Fibroblast of gingiva (primary cell): Measurements from ENCODE around the gene GOSR1.
A peak's percentile ranks its signal among the peaks of the same experiment; 100 is the strongest.
"Not testable (repeated sequence)": the region's sequence is repeated elsewhere in the genome, so short reads cannot be mapped to it uniquely, and the experiment has no call there.

Experiments used
- DNase-seq: peaks from one replicate; pipeline ENCODE4 v3.0.0-alpha.2; 2011; ENCODE audit warnings: low read depth

GOSR1 gene

DNA sequence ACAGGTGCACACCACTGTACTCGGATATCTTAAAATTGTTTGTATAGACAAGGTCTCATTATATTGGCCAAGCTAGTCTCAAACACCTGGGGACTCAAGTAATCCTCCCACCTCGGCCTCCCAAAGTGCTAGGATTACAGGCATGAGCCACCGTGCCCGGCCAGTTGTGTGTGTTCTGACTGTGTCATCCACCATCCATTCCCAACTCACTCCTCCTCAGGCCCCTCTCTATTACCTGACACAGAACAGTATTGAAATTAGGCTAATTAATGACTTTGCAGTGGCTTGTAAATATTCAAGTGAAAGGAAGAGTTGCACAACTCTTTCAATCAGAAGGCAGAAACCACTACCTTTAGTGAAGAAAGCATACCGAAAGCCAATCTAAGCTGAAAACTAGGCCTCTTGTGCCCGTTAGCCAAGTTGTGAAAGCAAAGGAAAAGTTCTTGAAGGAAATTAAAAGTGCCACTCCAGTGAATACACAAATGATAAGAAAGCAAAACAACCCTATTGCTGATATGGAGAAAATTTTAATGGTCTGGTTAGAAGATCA is 28.7 kb downstream of the GOSR1 start:
- no peak for DNase-seq

DNA sequence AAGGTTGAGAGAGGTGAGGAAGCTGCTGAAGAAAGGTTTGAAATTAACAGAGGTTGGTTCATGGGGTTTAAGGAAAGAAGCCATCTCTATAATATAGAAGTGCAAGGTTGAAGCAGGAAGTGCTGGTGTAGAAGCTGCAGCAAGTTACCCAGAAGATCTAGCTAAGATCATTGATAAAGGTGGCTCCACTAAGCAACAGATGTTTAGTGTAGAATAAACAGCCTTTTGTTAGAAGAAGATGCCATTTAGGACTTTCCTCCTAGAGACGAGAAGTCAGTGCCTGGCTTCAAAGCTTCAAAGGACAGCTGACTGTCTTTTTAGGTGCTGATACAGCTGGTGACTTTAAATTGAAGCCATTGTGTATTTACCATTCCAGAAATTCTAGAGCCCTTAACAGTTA is 29.3 kb downstream of the GOSR1 start:
- DNase-seq, result no peak

DNA sequence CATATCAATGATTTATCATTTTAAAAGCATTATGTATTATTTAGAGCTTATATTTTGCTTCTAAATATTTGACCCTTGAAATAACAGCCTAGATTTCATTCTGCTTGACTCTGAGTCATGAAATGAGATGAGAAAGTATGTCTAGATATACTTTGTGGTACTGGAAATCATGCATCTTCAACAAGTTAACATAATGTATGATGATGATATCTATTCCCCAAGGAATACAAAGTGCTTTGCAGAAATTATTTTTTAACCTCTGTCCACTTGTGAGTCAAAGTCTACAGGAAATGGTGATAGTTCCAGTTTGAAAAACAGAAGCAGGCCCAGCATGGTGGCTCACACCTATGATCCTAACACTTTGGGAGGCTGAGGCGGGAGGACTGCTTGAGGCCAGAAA is 36.1 kb downstream of the GOSR1 start:
- peak; percentile 55 for DNase-seq

DNA sequence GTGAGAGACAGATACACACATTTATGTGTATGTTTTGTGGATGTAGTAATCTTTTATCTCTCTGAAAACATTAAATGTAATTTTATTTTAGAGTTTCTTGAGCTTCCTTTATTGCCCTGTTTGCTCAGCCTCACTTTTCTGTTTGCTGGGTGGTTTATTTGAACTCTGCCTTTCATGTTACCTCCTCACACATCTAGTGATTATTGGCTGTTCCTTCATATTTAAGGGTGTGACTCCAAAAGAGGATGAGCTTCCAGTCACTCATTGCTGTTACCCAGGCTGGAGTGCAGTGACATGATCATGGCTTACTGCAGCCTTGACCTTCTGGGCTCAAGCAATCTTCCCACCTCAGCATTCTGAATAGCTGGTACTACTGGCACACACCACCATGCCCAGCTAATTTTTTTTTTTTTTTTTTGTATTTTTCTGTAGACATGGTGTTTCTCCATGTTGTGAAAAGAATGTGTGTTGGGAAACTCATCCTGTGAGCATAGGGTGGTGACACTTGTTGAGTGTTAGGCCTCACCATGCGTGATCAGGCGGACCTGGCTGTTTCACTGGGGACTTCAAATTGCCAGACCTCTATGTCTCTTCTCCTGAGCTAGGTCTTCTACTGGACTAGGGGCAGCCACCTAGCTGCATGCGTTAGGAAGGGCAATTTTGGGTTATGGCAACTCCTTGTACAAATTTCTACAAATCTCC is 37.8 kb downstream of the GOSR1 start:
- no peak for DNase-seq

DNA sequence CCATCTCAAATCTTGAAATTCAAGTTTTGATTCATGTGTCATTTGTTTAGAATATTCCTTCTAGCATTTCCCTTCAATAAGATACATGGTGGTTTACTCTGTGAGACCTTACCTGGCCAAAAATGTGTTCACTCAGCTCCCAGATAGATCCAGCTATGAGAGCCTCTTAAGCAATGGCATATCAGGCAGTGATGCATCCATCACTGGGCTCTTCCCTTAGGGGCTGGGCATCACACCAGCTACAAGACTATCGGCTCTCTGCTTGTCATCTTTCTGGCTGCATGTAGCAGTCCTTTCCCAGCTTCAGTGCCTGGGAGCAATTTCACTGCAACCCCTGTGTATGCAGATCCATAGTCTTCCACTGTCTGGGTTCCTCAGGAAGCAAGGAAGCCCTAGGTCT is 40.6 kb downstream of the GOSR1 start:
- peak; percentile 36 for DNase-seq

DNA sequence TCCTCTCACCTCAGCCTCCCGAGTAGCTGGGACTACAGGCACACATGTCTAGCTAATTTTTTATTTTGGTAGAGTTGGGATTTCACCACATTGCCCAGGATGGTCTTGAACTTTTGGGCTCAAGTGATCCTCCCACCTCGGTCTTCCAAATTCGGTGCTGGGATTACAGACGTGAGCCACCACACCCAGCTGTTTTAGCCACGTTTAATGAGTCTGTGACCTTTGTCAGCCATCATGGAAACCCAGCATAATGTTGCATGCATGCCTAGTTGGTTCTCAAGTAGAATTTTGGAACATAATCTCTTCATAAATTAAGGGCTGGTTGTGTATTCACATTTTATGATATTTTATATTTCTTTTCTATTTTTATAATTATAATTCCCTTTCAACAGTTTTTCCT is 42.0 kb downstream of the GOSR1 start:
- DNase-seq, result no peak

DNA sequence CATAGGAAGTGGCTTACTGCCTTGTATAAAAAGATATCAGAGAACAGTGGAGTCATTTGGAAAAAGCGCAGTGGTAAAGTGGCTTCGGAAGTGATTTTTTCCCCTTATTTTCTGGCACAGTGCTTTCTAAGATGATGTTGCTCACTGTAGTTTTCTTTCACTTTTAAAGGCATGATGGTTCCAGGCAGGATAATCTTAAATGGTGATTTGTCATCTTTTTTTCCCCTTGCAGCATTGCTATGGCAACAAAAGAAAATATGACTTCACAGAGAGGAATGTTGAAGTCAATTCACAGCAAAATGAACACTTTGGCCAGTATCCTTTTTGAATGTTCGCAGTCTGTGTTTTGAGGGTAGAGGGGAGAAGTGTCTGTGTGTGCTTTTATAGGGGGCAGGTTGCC is 42.5 kb downstream of the GOSR1 start:
- DNase-seq, result peak; percentile 91

DNA sequence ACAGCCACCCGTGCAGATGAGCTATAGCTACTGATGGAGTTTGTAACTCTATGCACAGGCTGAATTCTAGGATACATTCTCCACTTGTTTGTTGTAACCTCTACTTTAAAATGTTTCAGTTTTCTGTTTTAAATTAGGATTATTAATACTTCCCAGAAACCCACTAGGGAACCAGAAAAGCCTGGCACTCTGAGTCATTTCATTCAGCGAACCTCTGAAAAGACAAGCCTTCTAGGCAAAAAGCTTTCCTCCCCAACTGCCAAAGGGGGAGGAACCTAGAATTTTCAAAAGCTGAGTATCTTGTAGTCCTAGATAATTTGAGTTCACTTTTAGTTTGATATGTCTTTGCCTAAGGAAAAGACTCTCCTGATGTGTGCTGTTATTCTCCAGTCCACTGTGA is 43.2 kb downstream of the GOSR1 start:
- DNase-seq, result peak; percentile 83

DNA sequence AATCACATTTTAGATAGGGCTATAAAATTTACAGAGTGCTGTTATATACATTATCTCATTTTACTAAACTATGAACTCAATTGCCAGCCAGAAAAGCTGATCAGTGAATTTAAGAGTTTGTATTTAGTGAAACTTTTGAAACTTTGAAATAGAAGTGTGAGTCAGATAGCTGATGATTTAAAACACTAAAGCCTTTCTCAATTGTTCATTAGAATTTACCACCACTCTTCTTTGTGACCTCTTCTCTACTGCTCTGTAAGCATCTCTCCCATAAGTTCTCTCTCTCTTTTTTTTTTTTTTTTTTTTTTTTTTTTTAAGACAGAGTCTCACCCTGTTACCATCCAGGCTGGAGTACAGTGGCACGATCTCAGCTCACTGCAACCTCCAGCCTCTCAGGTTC is 43.7 kb downstream of the GOSR1 start:
- peak; percentile 18 for DNase-seq

DNA sequence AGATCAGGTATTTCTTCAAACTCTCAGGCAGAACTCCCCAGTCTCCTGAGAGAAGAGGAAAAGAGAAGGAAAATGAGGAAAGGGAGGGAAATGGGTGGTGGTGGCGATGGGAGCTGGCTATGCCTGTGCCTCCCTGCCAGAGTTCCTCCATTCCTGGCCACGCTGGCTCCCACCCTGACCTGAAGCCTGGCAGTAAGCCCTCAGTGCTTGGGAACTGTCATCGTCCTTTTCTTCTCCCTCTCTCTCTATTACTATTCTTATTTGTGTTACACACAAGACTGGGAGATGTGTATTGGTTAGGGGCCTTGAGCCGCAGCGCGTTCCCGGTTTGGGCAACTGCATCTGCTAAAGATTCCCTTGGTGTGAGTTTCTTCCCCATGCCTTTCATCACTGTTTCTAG is 44.6 kb downstream of the GOSR1 start:
- no peak for DNase-seq

DNA sequence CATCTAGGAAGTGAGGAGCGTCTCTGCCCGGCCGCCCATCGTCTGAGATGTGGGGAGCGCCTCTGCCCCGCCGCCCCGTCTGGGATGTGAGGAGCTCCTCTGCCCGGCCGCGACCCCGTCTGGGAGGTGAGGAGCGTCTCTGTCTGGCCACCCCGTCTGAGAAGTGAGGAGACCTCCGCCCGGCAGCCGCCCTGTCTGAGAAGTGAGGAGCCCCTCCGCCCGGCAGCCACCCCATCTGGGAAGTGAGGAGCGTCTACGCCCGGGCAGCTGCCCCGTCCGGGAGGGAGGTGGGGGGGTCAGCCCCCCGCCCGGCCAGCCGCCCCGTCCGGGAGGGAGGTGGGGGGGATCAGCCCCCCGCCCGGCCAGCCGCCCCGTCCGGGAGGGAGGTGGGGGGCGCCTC is 46.0 kb downstream of the GOSR1 start:
- DNase-seq, result not testable (repeated sequence)

DNA sequence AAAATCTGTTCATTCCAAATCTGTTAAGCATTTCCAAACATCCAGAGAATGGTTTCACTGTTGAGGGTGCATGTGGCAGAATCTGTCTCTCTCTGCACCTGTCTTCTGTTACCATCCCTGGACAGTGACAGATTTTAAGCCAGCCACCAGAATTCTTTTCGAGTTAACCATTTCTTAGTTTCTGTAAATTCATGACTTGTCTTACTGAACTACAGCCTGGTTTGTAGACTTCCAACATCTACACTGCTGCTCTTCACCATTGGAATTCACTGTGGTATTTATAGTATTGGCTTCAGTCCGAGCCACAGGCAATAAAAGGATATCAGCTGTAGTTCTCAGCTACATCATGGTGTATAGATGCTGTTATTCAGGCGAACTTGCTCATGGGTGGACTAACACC is 47.6 kb downstream of the GOSR1 start:
- DNase-seq, result no peak

DNA sequence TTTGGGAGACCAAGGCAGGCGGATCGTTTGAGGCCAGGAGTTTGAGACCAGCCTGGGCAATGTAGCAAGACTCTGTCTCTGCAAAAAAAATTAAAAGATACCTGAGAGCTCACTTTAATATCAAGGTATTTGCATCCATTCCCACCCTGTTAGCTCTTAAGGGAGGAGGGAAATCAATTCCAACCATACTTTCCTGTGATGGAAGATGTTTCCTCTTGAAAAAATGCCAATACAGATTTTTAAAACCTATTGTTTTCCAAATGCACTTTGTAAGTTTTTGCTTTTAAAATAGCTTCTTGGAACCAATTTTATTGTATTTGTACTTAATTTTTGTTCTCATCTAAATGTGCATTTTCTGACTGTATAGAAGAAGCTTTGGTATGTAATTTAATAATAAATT is 49.2 kb downstream of the GOSR1 start:
- DNase-seq, result no peak

DNA sequence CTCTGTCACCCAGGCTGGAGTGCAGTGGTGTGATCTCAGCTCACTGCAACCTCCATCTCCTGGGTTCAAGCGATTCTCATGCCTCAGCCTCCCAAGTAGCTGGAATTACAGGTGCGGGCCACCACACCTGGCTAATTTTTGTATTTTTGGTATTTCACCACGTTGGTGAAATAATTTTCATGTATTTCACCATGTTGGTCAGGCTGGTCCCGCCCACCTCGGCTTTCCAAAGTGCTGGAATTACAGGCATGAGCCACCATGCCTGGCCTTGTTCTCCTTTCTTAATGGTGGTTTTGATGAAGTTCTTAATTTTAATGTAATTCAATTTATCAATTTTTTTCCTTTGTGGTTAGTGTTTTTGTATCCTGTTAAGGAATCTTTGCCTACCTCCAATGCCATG is 51.5 kb downstream of the GOSR1 start:
- DNase-seq, result not testable (repeated sequence)

DNA sequence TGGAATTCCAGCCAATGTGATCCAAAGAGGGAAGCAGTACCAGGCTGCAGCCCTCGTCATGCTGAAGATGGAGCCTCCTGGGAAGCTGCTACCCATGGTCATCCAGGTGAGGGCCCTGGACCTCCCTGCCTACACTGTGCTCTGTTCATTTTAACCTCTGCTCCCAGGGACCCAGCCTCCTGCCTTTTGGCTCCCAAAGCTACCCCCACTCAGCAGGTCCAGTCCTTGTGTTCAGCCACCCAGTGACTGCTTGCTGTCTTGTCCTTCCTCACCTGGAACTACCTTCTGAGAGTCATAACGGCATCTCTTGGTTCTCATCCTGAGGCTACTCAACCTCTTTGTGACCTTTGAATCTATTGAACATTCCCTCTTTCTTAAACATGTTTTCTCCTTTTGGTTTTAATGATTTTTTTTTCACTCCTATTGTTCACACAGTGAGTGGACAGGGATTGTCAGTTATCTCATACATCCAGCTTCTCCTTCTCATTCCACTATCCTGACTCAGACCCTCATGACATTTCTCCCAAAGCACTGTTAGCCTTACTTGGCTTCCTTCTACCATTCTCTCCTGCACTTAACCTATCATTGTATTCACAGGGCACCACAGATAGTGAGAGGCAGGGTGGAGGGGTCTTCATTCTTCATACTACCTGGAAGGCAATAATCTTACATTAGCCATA is 53.3 kb downstream of the GOSR1 start:
- no peak for DNase-seq

DNA sequence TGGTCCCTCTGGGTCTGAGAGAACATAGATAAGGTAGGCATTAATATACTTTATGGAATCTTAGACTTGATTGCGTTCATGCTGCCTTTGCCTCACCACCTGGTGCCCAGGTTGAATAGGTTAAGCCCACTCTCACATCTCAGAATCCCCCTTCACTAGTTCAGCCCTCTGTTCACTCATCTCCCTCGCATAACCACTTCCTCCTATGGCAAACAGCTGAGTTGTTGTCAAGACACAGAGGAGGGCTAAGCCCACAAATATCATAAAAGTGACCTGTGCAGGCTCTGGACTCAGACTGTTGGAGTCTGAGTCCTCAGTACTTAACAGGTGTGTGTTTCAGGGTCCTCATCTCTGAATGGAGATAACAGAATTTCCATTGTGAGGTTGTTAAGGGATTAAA is 55.7 kb downstream of the GOSR1 start:
- no peak for DNase-seq

DNA sequence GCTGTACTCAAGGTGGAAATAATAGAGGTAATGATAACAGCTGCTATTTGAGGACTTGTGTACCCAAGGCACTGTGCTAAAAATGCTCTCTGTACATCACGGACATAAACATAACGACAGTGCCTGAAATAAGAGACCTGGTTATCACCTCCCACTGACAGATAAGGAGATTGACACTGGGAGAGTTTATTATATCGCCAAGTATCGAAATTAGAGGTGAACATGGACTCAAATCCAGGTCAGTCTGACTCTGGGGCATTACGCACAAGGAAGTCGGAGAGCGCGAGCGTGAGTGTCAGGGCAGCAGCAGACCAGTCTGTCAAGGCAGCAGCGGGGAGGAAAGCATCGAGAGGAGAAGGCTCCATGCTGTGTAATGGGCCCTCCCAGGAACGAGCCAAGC is 57.1 kb downstream of the GOSR1 start:
- DNase-seq, result no peak

DNA sequence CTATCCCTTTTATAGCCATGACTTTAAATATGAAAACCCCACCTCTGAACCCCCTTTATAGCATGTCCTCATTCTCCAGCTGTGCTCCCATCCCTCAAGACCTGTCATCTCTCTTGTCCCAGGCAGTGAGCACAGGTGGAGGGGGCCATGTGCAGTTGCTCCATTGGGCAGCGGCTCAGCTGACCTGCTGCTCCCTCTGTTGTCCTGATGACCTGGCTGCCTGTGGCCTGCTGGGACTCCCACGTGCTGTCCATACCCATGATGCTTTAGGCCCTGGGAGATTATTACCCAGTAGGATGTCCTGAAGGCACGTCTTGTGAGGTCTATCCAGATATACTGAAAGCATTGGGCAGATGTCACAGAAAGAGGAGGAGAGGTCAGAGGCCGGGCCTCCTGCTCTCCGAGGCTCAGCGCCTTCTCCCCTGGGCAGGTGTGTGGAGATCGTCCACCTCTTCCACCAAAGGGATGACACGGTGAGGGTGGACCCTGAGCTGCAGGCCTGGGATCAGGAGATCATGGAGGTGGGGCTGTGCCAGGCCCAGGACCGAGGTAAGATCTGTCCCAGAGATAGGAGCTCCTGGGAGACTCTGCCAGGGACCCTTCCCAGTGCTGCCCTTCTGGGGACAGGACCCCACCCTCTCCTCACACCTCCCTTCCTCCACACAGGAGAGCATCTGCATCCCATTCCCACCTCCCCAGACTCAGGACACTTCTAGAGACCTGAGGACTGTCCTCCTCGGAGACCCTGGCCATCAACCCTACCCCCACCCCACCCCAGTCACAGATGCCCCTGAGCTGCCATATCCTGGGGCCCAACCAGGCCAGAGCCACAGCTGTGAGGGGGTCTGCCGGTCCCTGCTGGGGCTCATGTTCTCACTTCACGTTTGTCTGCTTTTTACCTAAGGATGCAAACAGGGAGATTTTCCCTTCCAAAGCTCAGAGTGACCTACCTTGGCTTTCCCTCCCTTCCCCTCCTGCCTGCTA is 58.0 kb downstream of the GOSR1 start:
- no peak for DNase-seq

DNA sequence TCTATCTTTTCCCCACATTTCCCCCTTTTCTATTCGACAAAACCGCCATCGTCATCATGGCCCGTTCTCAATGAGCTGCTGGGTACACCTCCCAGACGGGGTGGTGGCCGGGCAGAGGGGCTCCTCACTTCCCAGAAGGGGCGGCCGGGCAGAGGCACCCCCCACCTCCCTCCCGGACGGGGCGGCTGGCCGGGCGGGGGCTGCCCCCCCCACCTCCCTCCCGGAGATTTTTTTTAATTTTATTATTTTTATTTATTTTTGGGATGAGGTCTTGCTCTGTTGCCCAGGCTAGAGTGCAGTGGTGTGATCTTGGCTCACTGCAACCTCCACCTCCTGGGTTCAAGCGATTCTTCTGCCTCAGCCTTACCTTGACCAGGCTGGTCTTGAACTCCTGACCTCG is 59.6 kb downstream of the GOSR1 start:
- DNase-seq, result not testable (repeated sequence)

DNA sequence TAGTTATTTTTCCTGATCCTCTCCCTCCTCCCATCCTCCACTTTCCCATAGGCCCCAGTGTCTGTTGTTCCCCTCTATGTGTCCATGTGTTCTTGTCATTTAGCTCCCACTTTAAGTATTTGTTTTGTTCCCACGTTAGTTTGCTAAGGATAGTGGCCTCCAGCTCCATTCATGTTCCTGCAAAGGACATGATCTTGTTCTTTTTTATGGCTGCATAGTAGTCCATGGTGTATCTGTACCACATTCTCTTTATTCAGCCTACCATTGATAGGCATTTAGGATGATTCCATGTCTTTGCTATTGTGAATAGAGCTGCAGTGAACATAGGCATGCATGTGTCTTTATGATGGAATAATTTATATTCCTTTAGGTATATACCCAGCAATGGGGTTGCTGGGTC is 60.5 kb downstream of the GOSR1 start:
- DNase-seq, result not testable (repeated sequence)

DNA sequence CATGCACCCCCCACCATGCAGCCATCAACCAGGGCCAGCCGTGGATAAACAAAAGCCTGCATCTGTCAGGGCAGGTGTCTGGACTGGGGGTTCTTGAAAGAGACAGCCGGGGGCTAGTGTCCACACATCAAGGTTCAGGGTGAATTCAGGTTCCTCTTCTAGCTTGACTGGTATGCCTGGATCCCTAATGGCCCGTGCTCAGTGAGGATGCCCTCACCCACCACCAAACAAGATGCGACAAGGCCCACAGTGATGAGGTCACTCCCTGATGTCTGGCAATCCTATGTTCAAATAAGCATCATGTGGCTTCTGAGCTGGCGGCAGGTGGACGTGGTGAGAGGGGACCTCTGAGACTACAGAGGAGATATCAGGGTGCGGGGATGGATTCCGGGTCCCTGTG is 64.6 kb downstream of the GOSR1 start:
- DNase-seq, result no peak

DNA sequence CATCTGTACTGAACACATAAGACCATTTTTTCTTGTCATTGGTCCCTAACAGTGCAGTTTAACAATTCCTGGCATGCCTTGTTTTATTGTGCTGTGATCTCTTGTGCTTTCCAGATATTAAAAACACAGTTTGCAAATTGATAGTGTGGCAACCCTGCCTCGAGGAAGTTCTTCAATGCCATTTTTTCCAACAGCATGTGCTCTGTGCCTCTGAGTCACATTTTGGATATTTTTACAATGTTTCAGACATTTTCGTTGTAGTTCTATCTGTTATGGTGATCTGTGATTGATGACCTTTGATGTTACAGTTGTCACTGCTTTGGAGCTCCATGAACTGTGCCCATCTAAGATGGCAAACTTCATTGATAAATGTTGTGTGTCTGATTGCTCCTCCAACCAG is 66.2 kb downstream of the GOSR1 start:
- DNase-seq, result no peak

DNA sequence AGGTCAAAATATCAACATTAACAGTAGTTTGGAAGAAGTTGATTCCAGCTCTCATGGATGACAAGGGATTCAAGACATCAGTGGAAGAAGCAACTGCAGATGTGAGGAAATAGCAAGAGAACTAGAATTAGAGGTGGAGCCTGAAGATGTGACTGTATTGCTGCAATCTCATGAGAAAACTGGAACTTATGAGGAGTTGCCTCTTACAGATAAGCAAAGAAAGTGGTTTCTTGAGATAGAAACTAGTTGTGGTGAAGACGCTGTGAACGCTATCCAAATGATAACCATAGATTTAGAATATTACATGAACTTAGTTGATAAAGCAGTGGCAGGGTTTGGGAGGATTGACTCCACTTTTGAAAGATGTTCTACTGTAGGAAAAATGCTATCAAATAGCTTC is 67.8 kb downstream of the GOSR1 start:
- no peak for DNase-seq
